Activated T-cell treated with anti-CD3 and anti-CD28 coated beads, Interleukin-2, amount 50 U/mL, for 1 hour (primary cell): ENCODE data around the gene MCC.

Experiments
- DNase-seq: peaks from one replicate; pipeline ENCODE4 v3.0.0-alpha.2; 2020

MCC gene

GRCh38 chr5:113240951-113241726, 247.1 kb downstream of the MCC start:
- DNase-seq: no peak

- no peak for DNase-seq
Measured at GRCh38 chr5:113240032-113240431, 248.2 kb downstream of the MCC start.

- DNase-seq: no peak
Measured at GRCh38 chr5:113237893-113238292, 250.4 kb downstream of the MCC start.

- no peak for DNase-seq
Measured at GRCh38 chr5:113236536-113237288, 251.5 kb downstream of the MCC start.

- DNase-seq: no peak
Measured at GRCh38 chr5:113235884-113236283, 252.4 kb downstream of the MCC start.

- DNase-seq: no peak
Measured at GRCh38 chr5:113234546-113234945, 253.7 kb downstream of the MCC start.

- no peak for DNase-seq
Measured at GRCh38 chr5:113233606-113234005, 254.6 kb downstream of the MCC start.

GRCh38 chr5:113232667-113233066, 255.6 kb downstream of the MCC start:
- DNase-seq: no peak

GRCh38 chr5:113232221-113232620, 256.0 kb downstream of the MCC start:
- no peak for DNase-seq

- DNase-seq: no peak
Measured at GRCh38 chr5:113231653-113232000, 256.6 kb downstream of the MCC start.

- DNase-seq: no peak
Measured at GRCh38 chr5:113230711-113231652, 257.3 kb downstream of the MCC start.

- DNase-seq: no peak
Measured at GRCh38 chr5:113227798-113228197, 260.5 kb downstream of the MCC start.

GRCh38 chr5:113226116-113226736, 262.0 kb downstream of the MCC start:
- no peak for DNase-seq

- DNase-seq: no peak
Measured at GRCh38 chr5:113225259-113225658, 263.0 kb downstream of the MCC start.

- no peak for DNase-seq
Measured at GRCh38 chr5:113224605-113225065, 263.6 kb downstream of the MCC start.

GRCh38 chr5:113223831-113224604, 264.2 kb downstream of the MCC start:
- DNase-seq: no peak

- no peak for DNase-seq
Measured at GRCh38 chr5:113223315-113223714, 264.9 kb downstream of the MCC start.

- no peak for DNase-seq
Measured at GRCh38 chr5:113221294-113222176, 266.7 kb downstream of the MCC start.

GRCh38 chr5:113219695-113220094, 268.6 kb downstream of the MCC start:
- DNase-seq: no peak

GRCh38 chr5:113218906-113219517, 269.2 kb downstream of the MCC start:
- DNase-seq: no peak
